OCI-LY7 (cell line): ENCODE measurements around the gene CCNL1. TPM values are rescaled to one million over a fixed set of nuclear protein-coding genes. Genes with fewer than 3 reads are reported as not detected.
"Not testable (repeated sequence)": the region's sequence is repeated elsewhere in the genome, so short reads cannot be mapped to it uniquely, and the experiment has no call there.

ENCODE experiments used
- BruUV-seq: library from RNA; stranded (reverse); fragments of 400-500 nt; replicated peaks from 2 replicates; lab custom pipeline; 2021; lab: Mats Ljungman, UMichigan
- CTCF ChIA-PET: fragments of 300-600 bp; sonication (Branson Sonifier 250); formaldehyde crosslinking; loops from one replicate; lab custom pipeline; 2022; ENCODE audit warnings: antibody characterized with exemption; ENCODE audit not compliant: unreplicated experiment; lab: Charles Lee
- POLR2A ChIA-PET: fragments of 300-600 bp; sonication (Branson Sonifier 250); formaldehyde crosslinking; loops from one replicate; lab custom pipeline; 2022; ENCODE audit warnings: antibody characterized with exemption; lab: Charles Lee
- DNase-seq: peaks from one replicate; pipeline ENCODE4 v3.0.0-alpha.2; 2015; ENCODE audit warnings: low spot score
- H2AFZ ChIP-seq: fragments of 200-600 bp; sonication (generic), shearing (Covaris generic); 2 replicates; pipeline ENCODE4 v1.6.1; 2014; ENCODE audit warnings: mild to moderate bottlenecking, antibody characterized with exemption, low read length, moderate library complexity
- H3K27ac ChIP-seq: fragments of 200-600 bp; sonication (generic); 2 replicates; pipeline ENCODE4 v1.5.1; 2014; ENCODE audit warnings: mixed run types, low read depth, mild to moderate bottlenecking, moderate library complexity, low read length, inconsistent platforms; ENCODE audit not compliant: poor library complexity, severe bottlenecking
- H3K36me3 ChIP-seq: fragments of 200-600 bp; sonication (generic); 2 replicates; pipeline ENCODE4 v1.6.1; 2014; ENCODE audit warnings: mild to moderate bottlenecking, antibody characterized with exemption, low read length, moderate library complexity, mixed read lengths; ENCODE audit not compliant: insufficient read depth
- H3K4me1 ChIP-seq: fragments of 200-600 bp; sonication (generic); 2 replicates; pipeline ENCODE4 v1.5.1; 2014; ENCODE audit warnings: mild to moderate bottlenecking, low read length; ENCODE audit not compliant: insufficient read depth, poor library complexity, severe bottlenecking
- H3K4me2 ChIP-seq: fragments of 200-600 bp; sonication (generic); 2 replicates; pipeline ENCODE4 v1.6.1; 2014; ENCODE audit warnings: mild to moderate bottlenecking, low read length
- H3K4me3 ChIP-seq: fragments of 200-600 bp; sonication (generic); 2 replicates; pipeline ENCODE4 v1.5.1; 2014; ENCODE audit warnings: mild to moderate bottlenecking, low read depth, low read length; ENCODE audit not compliant: poor library complexity, severe bottlenecking
- H3K79me2 ChIP-seq: fragments of 200-600 bp; sonication (generic); 2 replicates; pipeline ENCODE4 v1.6.1; 2016; ENCODE audit warnings: low read depth, mild to moderate bottlenecking, low read length, moderate library complexity, mixed read lengths; ENCODE audit not compliant: insufficient read depth
- H3K9me2 ChIP-seq: fragments of 200-600 bp; sonication (generic); 2 replicates; pipeline ENCODE4 v1.6.1; 2016; ENCODE audit warnings: mild to moderate bottlenecking, low read length, mixed read lengths; ENCODE audit not compliant: insufficient read depth
- H3K9me3 ChIP-seq: fragments of 200-600 bp; sonication (generic); 2 replicates; pipeline ENCODE4 v1.6.1; 2014; ENCODE audit warnings: mild to moderate bottlenecking, mixed run types, low read length, mixed read lengths
- H4K20me1 ChIP-seq: fragments of 200-600 bp; sonication (generic); 2 replicates; pipeline ENCODE4 v1.6.1; 2014; ENCODE audit warnings: mild to moderate bottlenecking, antibody characterized with exemption, low read length, moderate library complexity, mixed read lengths; ENCODE audit not compliant: insufficient read depth
- EZH2phosphoT487 ChIP-seq: fragments of 200-600 bp; sonication (generic); IDR thresholded peaks from 2 replicates; pipeline ENCODE4 v1.6.1; 2018; ENCODE audit warnings: low read depth, borderline replicate concordance, mild to moderate bottlenecking, mixed run types, antibody characterized with exemption, low read length, moderate library complexity, mixed read lengths
- intact Hi-C: fragments of 100-400 bp; cut with micrococcal nuclease; formaldehyde crosslinking; loops from one replicate; pipeline ENCODE4 v1.10.0; 2022; ENCODE audit not compliant: unreplicated experiment
- total RNA-seq, 2 experiments: library from RNA; depleted of rRNA in 1 of 2; stranded (reverse); fragments of >200 nt in 1 of 2; shearing (Covaris generic) in 1 of 2; gene quantifications; 2 replicates each; pipeline ENCODE4 v1.2.3, GENCODE V29; 2014 to 2022
- TF ChIP-seq, protein P1 (sequence below): fragments of 200-600 bp; sonication (generic); conservative IDR thresholded peaks from 2 replicates; pipeline ENCODE4 v1.5.1; 2014; ENCODE audit warnings: mild to moderate bottlenecking, antibody characterized with exemption, low read length, moderate library complexity, mixed read lengths

Gene CCNL1
- total RNA-seq, 2 experiments from 2014 or later: 158 to 280 TPM

GRCh38 chr3:157163217-157163953 lies 3.4 kb upstream of the CCNL1 start:
- Histone ChIP-seq H3K36me3 (peaks cover 15% of the 10 kb centered on the region), H3K9me2 (no peaks in the 10 kb centered on the region), H3K9me3 (no peaks in the 10 kb centered on the region), H4K20me1 (peaks cover 8% of the 10 kb centered on the region), H2AFZ (no peak overlapping the region), H3K4me1 (peaks cover 39% of the 10 kb centered on the region), H3K27ac (no peak overlapping the region), H3K4me2 (no peak overlapping the region), H3K79me2 (peaks cover 29% of the 10 kb centered on the region), H3K4me3 (no peak overlapping the region)
- intact Hi-C loops: loop anchor here (10.0 kb wide), 1 partner anchor 1289 kb away; the partner anchor contains the start of gene GMPS
- CTCF ChIA-PET: no interaction called here
- POLR2A ChIA-PET: interaction anchor here (0.6 to 8.7 kb wide), 2 partner anchors 11 to 488 kb away, joined by 3 to 245 read pairs; no protein-coding TSS in a partner anchor
- no TSS peak for BruUV-seq
- no peak for DNase-seq
- no peak for TF ChIP-seq EZH2phosphoT487
- TF ChIP-seq, protein P1, sequence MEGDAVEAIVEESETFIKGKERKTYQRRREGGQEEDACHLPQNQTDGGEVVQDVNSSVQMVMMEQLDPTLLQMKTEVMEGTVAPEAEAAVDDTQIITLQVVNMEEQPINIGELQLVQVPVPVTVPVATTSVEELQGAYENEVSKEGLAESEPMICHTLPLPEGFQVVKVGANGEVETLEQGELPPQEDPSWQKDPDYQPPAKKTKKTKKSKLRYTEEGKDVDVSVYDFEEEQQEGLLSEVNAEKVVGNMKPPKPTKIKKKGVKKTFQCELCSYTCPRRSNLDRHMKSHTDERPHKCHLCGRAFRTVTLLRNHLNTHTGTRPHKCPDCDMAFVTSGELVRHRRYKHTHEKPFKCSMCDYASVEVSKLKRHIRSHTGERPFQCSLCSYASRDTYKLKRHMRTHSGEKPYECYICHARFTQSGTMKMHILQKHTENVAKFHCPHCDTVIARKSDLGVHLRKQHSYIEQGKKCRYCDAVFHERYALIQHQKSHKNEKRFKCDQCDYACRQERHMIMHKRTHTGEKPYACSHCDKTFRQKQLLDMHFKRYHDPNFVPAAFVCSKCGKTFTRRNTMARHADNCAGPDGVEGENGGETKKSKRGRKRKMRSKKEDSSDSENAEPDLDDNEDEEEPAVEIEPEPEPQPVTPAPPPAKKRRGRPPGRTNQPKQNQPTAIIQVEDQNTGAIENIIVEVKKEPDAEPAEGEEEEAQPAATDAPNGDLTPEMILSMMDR: no peak

DNA sequence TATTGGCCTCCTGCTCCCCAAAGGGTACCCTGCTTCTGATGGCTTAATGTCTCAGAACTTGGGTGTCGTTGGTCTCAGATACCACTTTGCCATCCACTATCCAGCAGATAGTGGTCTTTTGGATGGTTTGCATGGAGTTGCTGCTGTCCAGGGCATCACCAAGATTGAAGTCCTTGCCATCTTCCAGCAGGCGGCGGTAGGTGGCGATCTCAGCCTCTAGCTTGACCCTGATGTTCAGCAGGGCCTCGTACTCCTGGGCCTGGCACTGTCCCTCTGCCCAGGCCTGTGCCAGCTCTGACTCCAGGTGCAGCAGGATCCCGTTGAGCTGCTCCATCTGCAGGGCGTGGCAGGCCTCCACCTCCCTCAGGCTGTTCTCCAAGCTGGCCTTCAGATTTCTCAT lies 2.7 kb upstream of the CCNL1 start:
- H3K9me3 ChIP-seq, CTCF ChIA-PET, H3K9me2 ChIP-seq, H2AFZ ChIP-seq, H3K4me3 ChIP-seq, DNase-seq, H3K27ac ChIP-seq, H3K4me2 ChIP-seq, BruUV-seq: not testable (repeated sequence)
- intact Hi-C loops: loop anchor here (10.0 kb wide), 1 partner anchor 1288 kb away; the partner anchor contains the start of gene GMPS
- POLR2A ChIA-PET: interaction anchor here (8.7 kb wide), 1 partner anchor 11 kb away, joined by 245 read pairs; no protein-coding TSS in a partner anchor
- TF ChIP-seq, protein P1: peak; percentile 35
- peaks cover 23% of the 10 kb centered on the region for H3K36me3 ChIP-seq
- H3K4me1 ChIP-seq: peaks cover 39% of the 10 kb centered on the region
- H3K79me2 ChIP-seq: peaks cover 36% of the 10 kb centered on the region
- peaks cover 16% of the 10 kb centered on the region for H4K20me1 ChIP-seq
